Measurements from ENCODE around the gene TMEM131L.
"Not testable (repeated sequence)": the region's sequence is repeated elsewhere in the genome, so short reads cannot be mapped to it uniquely, and the experiment has no call there.

TMEM131L gene

GRCh38 chr4:153543351-153543750, 77.2 kb downstream of the TMEM131L start:
- DNase-seq, result no peak

- DNase-seq, result no peak
Measured at GRCh38 chr4:153545822-153546221, 79.7 kb downstream of the TMEM131L start.

- DNase-seq, result no peak
Measured at GRCh38 chr4:153546280-153546679, 80.1 kb downstream of the TMEM131L start.

GRCh38 chr4:153547520-153547919, 81.4 kb downstream of the TMEM131L start:
- no peak for DNase-seq

- DNase-seq, result not testable (repeated sequence)
Measured at GRCh38 chr4:153548907-153549306, 82.7 kb downstream of the TMEM131L start.

- DNase-seq, result no peak
Measured at GRCh38 chr4:153549405-153549804, 83.2 kb downstream of the TMEM131L start.

GRCh38 chr4:153553155-153553818, 87.1 kb downstream of the TMEM131L start:
- no peak for DNase-seq

DNA sequence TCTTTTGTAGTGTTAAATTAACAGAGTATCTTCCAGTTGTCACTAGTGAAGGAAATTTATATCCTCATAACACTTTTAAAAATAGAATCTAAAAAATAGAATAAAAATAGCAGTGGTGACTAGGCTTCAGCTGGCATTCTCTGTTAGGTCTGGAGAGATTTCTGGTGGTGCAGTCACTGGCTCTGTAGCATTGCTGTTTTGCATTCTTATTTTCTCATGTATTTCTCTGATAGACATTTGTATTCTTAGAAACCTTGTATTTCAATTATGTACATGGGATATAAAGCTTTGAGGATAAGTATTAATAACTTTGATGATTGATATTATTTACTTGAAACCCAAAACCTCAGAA, 87.6 kb downstream of the TMEM131L start:
- DNase-seq, result no peak

DNA sequence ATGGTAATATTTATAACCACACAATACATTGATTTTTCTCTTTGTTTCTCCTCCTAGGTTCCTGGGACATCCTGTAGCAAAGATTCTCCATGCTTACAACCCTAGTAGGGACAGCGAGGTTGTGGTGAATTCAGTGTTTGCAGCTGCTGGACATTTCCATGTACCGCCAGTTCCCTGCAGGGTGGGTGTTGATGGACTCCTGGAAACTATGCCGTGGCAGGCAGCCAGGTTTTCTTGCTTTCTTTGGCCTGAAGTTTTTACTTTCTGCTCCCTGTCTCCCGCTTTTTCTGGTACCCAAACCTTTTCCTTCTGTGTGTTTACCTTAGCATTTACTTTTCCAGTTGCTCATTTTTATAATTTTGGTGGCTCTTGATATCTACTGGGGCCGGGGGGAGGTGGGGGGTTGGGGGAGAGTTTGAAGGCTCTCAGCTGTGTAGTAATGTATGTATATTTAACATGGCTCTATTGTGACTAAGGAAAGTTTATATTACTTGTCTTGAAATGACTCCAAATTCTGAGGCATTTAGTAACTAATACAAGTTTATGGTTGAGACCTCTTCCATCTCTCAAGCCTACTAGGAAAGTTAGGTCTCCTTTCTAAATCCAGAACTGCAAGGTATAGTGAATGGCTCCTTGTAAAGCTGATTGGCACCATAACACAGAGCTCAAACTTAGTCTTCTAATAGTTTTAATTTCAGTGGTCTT, 89.7 kb downstream of the TMEM131L start:
- DNase-seq, result no peak

- DNase-seq, result no peak
Measured at GRCh38 chr4:153556435-153556815, 90.3 kb downstream of the TMEM131L start.

DNA sequence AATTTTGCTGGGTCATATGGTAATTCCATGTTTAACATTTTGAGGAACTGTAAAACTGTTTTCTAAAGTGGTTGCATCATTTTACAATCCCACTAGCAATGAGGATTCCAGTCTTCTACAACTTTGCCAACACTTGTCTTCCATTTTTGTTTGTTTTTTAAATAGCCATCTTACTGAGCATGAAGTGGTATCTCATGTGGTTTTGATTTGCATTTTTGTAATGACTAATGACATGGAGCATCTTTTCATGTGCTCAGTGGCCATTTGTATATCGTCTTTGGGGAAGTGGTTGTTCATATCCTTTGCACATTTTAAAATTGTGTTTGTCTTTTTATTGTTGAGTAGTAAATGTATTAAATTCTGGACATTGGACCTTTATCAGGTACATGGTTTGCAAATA, 94.7 kb downstream of the TMEM131L start:
- no peak for DNase-seq

DNA sequence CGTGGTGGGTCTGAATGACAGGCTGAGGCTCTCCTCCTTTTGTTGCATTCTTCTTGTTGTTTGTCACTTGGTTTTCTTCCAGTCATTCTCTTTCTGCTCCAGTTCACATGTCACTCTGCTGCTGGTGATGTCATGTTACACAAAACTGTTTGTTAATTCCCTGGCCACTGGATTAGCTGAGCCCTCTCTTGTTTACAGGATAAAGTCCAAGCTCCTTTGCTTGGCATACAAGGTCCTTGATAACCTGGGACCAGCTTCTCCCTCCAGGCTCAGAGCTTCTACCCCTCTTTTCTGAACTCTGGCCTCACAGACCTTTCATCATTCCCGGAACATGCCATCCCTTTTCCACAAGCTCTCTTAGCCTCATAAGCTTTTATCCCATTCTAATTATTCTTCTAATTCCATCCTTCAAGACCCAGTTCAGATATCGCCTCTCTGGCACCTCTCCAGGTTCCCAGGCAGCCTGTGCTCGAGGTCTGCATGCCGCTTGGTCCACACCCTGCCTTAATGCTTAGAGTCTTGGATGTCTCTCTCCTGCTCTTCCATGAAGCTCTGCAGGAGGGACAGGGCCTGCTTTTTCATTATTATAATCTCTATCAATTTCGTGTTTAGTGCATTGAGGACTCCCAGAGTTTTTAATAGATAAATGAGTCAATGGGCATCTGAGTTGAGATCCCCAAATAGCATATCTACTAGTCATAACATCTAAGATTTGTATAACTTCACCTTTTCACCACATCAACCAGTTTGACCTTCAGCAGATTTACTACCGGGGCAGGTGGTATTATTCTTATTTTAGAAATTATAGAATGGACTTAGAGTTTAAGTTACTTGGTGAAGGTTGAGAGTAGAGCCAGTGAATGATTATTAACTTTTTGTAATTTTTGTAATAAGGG, 98.7 kb downstream of the TMEM131L start:
- DNase-seq, result no peak

GRCh38 chr4:153566631-153567150, 100.5 kb downstream of the TMEM131L start:
- no peak for DNase-seq

GRCh38 chr4:153567660-153568059, 101.5 kb downstream of the TMEM131L start:
- not testable (repeated sequence) for DNase-seq

DNA sequence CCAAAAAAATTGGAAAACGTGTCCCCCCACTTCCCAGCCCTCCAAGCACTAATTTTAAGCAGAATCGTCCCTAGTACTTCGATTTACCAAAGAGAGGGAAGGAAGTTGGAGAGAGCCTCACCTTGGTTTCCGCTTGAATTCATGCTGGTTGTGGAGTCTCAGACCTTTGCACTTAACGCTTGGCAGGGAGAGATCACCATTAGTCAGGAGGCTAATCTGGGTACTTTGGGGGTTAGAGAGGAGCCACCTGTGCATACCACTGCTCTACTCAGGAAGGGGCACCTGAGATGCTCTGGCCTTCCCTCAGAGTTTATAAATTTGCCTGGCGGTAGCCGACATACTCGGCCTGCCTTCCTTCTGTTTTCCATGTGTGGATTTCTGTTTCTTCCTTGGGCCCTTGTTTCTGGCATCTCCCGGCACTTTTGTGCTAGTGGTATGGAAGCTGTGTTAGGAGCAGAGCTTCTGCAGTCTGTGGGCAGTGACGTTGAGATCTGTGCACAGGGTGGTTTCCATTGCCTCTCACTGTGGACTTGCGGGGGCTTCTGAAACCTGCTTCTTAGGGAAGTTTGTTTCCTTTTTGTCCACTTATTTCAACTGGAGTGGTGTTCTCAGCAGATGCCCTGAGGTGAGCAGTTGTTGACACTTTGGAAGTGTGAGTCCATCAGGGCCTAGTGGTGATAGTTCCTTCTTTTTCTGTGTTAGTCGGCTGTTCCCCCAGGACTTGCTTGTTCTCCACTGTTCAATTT, 104.2 kb downstream of the TMEM131L start:
- DNase-seq, result no peak

GRCh38 chr4:153571006-153571545, 104.9 kb downstream of the TMEM131L start:
- DNase-seq, result no peak

- DNase-seq, result no peak
Measured at GRCh38 chr4:153572609-153573008, 106.4 kb downstream of the TMEM131L start.

- DNase-seq, result no peak
Measured at GRCh38 chr4:153573221-153573620, 107.1 kb downstream of the TMEM131L start.

DNA sequence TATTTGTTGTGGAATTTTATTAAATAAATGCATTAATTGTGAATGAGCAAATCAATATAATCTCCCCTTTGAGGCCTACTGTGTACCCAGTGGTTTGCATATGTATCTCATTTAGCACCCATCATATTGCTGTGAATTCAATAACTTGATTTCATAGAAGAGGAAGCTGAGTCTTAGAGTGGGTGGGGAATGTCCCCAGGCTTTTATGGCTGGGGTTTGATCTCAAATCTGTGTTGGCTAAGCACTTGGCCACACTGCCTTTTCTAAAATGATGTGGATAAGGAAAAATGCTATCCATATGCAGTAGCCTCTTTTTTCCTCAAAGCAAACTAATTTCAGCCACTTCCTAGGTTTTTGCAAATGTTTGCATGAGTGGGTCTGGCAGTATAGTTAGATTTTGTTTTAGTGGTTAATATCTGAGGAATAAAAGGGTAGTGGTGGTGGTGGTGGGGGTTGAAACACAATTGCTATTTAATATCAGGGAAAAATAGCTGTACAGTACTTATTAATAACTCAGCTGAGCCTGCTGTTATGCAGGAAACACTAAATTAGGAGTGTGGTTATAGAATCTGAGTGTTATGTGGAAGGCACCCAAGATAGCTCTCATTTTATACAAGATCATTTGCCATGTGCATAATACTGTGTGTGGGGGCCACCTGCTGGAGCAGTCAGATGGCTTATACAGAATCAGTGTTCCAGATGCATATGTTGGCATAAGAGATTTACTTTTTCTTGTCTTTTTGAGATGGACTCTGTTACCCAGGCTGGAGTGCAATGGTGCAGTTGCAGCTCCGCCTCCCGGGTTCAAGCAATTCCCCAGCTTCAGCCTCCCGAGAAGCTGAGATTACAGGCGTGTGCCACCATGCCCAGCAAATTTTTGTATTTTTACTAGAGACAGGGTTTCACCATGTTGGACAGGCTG, 108.0 kb downstream of the TMEM131L start:
- no peak for DNase-seq

DNA sequence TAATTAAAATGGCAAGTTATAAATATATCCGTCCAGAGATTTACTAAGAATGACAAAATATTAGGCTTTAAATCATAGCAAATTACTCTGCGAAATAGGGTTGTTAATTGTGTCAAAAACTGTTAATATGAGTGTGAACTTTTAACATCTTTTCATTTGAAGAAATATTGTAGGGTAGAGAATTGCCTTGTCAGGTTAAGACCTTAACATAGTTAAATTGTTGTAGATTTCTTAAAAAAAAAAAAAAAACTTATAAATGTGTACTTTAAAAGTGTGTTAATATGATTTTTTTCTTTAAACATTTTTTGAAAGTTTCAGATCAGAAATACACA, 110.2 kb downstream of the TMEM131L start:
- DNase-seq, result no peak

DNA sequence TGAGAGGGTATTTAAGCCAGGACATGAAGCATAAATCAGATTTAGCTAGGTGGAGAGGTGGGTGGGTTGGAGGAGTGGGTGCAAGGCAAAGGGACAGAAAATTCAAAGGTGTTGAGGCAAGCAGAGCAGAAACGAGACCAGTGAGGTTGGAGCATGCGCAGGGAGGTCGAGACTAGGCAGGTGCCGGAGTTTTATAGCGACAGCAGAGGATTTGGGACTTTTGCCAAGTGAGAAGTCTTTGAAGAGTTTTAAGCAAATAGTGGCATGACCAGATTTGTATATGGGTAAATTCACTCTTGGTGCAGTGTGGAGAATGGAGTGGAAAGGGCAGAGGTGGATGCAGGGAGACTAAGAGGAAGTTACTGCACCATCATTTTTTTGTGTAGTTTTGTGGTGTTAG, 110.9 kb downstream of the TMEM131L start:
- DNase-seq, result no peak

DNA sequence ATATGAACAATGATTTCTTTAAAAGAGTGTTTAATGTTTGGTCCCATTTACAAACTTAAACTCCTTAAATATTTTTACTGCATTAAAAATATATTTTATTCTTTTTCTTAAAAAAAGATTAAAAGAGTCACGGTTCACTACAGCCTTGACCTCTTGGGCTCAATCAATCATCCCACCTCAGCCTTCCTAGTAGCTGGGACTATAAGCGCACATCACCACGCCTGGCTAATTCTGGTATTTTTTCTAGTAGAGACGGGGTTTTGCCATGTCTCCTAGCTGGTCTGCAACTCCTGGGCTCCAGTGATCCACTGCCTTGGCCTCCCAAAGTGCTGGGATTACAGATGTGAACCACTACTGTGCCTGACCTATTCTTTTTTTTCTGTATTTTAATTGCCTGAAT, 113.2 kb downstream of the TMEM131L start:
- DNase-seq, result no peak

Data from NCI-H2081 treated with DMSO at 0.1 percent for 48 hours (cell line).